Measurements from ENCODE around the gene TRERF1. TPM values are rescaled to one million over a fixed set of nuclear protein-coding genes. Genes with fewer than 3 reads are reported as not detected.
A peak's percentile ranks its signal among the peaks of the same experiment; 100 is the strongest.

Gene TRERF1
- total RNA-seq, 1 experiment from 2014 or later: 13.9 TPM

GRCh38 chr6:42257063-42257462, 194.7 kb downstream of the TRERF1 start:
- intact Hi-C loops (cut with micrococcal nuclease): no loop called here
- BruUV-seq (replicated peaks): no TSS peak
- Histone ChIP-seq H3K27ac (ENCODE audit: low read length) (no peak overlapping the region), H3K4me2 (ENCODE audit: low read length) (no peak overlapping the region), H3K79me2 (ENCODE audit: low read length) (no peaks in the 10 kb centered on the region), H3K4me3 (ENCODE audit: low read length) (no peak overlapping the region), H3K4me1 (ENCODE audit: insufficient read depth, low read length) (peaks cover 5% of the 10 kb centered on the region), H2AFZ (ENCODE audit: low read length) (no peak overlapping the region), H3K27me3 (ENCODE audit: low read length) (no peaks in the 10 kb centered on the region), H3K9ac (ENCODE audit: low read length) (no peak overlapping the region), H3K9me2 (replicated peaks; ENCODE audit: low read length) (no peaks in the 10 kb centered on the region), H3F3A (ENCODE audit: low read length, unreplicated experiment) (no peaks in the 10 kb centered on the region), H4K20me1 (ENCODE audit: low read length) (no peaks in the 10 kb centered on the region), H3K9me3 (ENCODE audit: low read length) (no peaks in the 10 kb centered on the region), H3K36me3 (ENCODE audit: low read depth, low read length) (peaks cover 54% of the 10 kb centered on the region)
- TF ChIP-seq EZH2 (IDR thresholded peaks at IDR 0.05; ENCODE audit: low read length, unreplicated experiment) (no peak), EZH2phosphoT487 (IDR thresholded peaks at IDR 0.05; ENCODE audit: borderline replicate concordance, low read length) (no peak)
- TF ChIP-seq, protein P1, sequence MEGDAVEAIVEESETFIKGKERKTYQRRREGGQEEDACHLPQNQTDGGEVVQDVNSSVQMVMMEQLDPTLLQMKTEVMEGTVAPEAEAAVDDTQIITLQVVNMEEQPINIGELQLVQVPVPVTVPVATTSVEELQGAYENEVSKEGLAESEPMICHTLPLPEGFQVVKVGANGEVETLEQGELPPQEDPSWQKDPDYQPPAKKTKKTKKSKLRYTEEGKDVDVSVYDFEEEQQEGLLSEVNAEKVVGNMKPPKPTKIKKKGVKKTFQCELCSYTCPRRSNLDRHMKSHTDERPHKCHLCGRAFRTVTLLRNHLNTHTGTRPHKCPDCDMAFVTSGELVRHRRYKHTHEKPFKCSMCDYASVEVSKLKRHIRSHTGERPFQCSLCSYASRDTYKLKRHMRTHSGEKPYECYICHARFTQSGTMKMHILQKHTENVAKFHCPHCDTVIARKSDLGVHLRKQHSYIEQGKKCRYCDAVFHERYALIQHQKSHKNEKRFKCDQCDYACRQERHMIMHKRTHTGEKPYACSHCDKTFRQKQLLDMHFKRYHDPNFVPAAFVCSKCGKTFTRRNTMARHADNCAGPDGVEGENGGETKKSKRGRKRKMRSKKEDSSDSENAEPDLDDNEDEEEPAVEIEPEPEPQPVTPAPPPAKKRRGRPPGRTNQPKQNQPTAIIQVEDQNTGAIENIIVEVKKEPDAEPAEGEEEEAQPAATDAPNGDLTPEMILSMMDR (conservative IDR thresholded peaks at IDR 0.05; ENCODE audit: low read depth, low read length): no peak
- ATAC-seq (no peak), DNase-seq (no peak)
- POLR2A ChIA-PET (ENCODE audit: unreplicated experiment): interaction anchor here (0.7 kb wide), 1 partner anchor 37 kb away, joined by 5 read pairs; no protein-coding TSS in a partner anchor
- CTCF ChIA-PET: no interaction called here

GRCh38 chr6:42255050-42255449, 196.7 kb downstream of the TRERF1 start:
- Histone ChIP-seq H4K20me1 (ENCODE audit: low read length) (no peaks in the 10 kb centered on the region), H3K79me2 (ENCODE audit: low read length) (no peaks in the 10 kb centered on the region), H3K9me3 (ENCODE audit: low read length) (no peaks in the 10 kb centered on the region), H3K4me2 (ENCODE audit: low read length) (no peak overlapping the region), H3K27ac (ENCODE audit: low read length) (peak overlapping the region; percentile 32), H3K9ac (ENCODE audit: low read length) (no peak overlapping the region), H3F3A (ENCODE audit: low read length, unreplicated experiment) (no peaks in the 10 kb centered on the region), H3K4me1 (ENCODE audit: insufficient read depth, low read length) (peaks cover 9% of the 10 kb centered on the region), H3K36me3 (ENCODE audit: low read depth, low read length) (peaks cover 63% of the 10 kb centered on the region), H3K9me2 (replicated peaks; ENCODE audit: low read length) (no peaks in the 10 kb centered on the region), H2AFZ (ENCODE audit: low read length) (no peak overlapping the region), H3K4me3 (ENCODE audit: low read length) (no peak overlapping the region), H3K27me3 (ENCODE audit: low read length) (no peaks in the 10 kb centered on the region)
- DNase-seq: peak; percentile 28
- TF ChIP-seq, protein P1 (conservative IDR thresholded peaks at IDR 0.05; ENCODE audit: low read depth, low read length): no peak
- TF ChIP-seq EZH2phosphoT487 (IDR thresholded peaks at IDR 0.05; ENCODE audit: borderline replicate concordance, low read length) (no peak), EZH2 (IDR thresholded peaks at IDR 0.05; ENCODE audit: low read length, unreplicated experiment) (no peak)
- intact Hi-C loops (cut with micrococcal nuclease): no loop called here
- CTCF ChIA-PET: no interaction called here
- peak; percentile 50 for ATAC-seq
- no TSS peak for BruUV-seq (replicated peaks)
- POLR2A ChIA-PET (ENCODE audit: unreplicated experiment): no interaction called here

GRCh38 chr6:42254505-42254904, 197.2 kb downstream of the TRERF1 start:
- 0 out of 2 replicates have a peak overlapping the region, but pooled peaks have one; percentile 2 for H3K27ac ChIP-seq (ENCODE audit: low read length)
- TF ChIP-seq, protein P1 (conservative IDR thresholded peaks at IDR 0.05; ENCODE audit: low read depth, low read length): no peak
- TF ChIP-seq EZH2 (IDR thresholded peaks at IDR 0.05; ENCODE audit: low read length, unreplicated experiment) (no peak), EZH2phosphoT487 (IDR thresholded peaks at IDR 0.05; ENCODE audit: borderline replicate concordance, low read length) (no peak)
- no peaks in the 10 kb centered on the region for H3K9me2 ChIP-seq (replicated peaks; ENCODE audit: low read length)
- no peak for DNase-seq
- intact Hi-C loops (cut with micrococcal nuclease): no loop called here
- H3K36me3 ChIP-seq (ENCODE audit: low read depth, low read length): peaks cover 67% of the 10 kb centered on the region
- peaks cover 9% of the 10 kb centered on the region for H3K4me1 ChIP-seq (ENCODE audit: insufficient read depth, low read length)
- ChIA-PET CTCF (no interaction called here), POLR2A (ENCODE audit: unreplicated experiment) (no interaction called here)
- BruUV-seq (replicated peaks): no TSS peak
- no peak overlapping the region for H2AFZ ChIP-seq (ENCODE audit: low read length)
- no peaks in the 10 kb centered on the region for H3K79me2 ChIP-seq (ENCODE audit: low read length)
- ATAC-seq: no peak
- H3K9ac ChIP-seq (ENCODE audit: low read length): no peak overlapping the region
- H3K4me2 ChIP-seq (ENCODE audit: low read length): no peak overlapping the region
- H3K27me3 ChIP-seq (ENCODE audit: low read length): no peaks in the 10 kb centered on the region
- no peaks in the 10 kb centered on the region for H3F3A ChIP-seq (ENCODE audit: low read length, unreplicated experiment)
- no peaks in the 10 kb centered on the region for H4K20me1 ChIP-seq (ENCODE audit: low read length)
- H3K4me3 ChIP-seq (ENCODE audit: low read length): no peak overlapping the region
- H3K9me3 ChIP-seq (ENCODE audit: low read length): no peaks in the 10 kb centered on the region
